GM18505 (cell line): ENCODE results near the gene RABEP2.
"Not testable (repeated sequence)": the region's sequence is repeated elsewhere in the genome, so short reads cannot be mapped to it uniquely, and the experiment has no call there.

Experiments used
- ATAC-seq: cut with Tn5 transposase; IDR thresholded peaks from one replicate; pipeline ENCODE4 v1.9.1; 2021; ENCODE audit not compliant: unreplicated experiment
- POLR2A ChIP-seq: IDR thresholded peaks from 4 replicates; pipeline ENCODE4 v1.6.1; 2011; ENCODE audit warnings: borderline replicate concordance; ENCODE audit not compliant: insufficient read depth, insufficient read length; ENCODE audit errors: extremely low read depth

Gene RABEP2

DNA sequence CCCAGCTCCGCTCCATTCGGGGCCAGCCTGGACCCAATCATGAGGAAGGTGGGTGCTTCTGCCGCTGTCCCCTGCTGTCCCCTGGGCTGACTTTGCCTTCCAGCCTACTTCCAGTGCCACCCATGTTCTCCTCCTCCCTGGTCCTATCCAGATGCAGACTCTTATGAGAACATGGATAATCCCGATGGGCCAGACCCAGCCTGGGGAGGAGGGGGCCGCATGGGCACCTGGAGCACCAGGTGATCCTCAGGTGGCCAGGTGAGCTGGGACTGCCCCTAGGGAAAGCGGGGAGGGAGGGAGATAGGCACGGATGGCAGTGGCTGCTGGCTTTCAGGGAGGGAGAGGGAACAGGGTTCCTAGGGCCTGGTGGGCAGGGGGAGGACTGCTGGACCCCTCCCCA, 13.7 kb upstream of the RABEP2 start:
- no peak for ATAC-seq
- TF ChIP-seq POLR2A = no peak

DNA sequence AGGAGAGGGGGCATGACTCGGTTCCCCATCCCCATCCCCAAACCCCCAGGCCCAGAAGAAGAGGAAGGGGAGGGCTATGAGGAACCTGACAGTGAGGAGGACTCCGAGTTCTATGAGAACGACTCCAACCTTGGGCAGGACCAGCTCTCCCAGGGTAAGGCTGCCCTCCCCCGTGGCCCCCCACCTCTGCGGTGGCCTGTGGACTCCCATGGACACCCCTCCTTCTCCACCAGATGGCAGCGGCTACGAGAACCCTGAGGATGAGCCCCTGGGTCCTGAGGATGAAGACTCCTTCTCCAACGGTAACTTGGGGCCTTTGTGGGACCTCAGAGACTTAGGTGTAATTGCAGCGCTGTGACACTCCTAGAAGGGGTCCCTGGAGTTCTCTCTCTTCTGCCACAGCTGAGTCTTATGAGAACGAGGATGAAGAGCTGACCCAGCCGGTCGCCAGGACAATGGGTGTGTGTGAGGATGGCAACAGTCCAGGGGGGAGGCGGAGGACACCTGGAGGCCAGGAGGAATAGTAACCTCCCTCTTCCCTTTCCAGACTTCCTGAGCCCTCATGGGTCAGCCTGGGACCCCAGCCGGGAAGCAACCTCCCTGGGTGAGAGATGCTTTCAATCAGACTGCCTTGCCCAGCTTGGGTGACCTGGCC, 12.3 kb upstream of the RABEP2 start:
- TF ChIP-seq POLR2A = no peak
- no peak for ATAC-seq

- no peak for TF ChIP-seq POLR2A
Measured at GRCh38 chr16:28936784-28937155, 11.7 kb upstream of the RABEP2 start.

GRCh38 chr16:28935924-28936783, 11.1 kb upstream of the RABEP2 start:
- TF ChIP-seq POLR2A = no peak
- peak; percentile 74 for ATAC-seq

More at GRCh38 chr16:28936784-28937155, 11.7 kb upstream of the RABEP2 start:
- no peak for ATAC-seq

GRCh38 chr16:28935346-28935745, 10.3 kb upstream of the RABEP2 start:
- TF ChIP-seq POLR2A = no peak
- no peak for ATAC-seq

- no peak for TF ChIP-seq POLR2A
- no peak for ATAC-seq
Measured at GRCh38 chr16:28933171-28933570, 8.1 kb upstream of the RABEP2 start.

DNA sequence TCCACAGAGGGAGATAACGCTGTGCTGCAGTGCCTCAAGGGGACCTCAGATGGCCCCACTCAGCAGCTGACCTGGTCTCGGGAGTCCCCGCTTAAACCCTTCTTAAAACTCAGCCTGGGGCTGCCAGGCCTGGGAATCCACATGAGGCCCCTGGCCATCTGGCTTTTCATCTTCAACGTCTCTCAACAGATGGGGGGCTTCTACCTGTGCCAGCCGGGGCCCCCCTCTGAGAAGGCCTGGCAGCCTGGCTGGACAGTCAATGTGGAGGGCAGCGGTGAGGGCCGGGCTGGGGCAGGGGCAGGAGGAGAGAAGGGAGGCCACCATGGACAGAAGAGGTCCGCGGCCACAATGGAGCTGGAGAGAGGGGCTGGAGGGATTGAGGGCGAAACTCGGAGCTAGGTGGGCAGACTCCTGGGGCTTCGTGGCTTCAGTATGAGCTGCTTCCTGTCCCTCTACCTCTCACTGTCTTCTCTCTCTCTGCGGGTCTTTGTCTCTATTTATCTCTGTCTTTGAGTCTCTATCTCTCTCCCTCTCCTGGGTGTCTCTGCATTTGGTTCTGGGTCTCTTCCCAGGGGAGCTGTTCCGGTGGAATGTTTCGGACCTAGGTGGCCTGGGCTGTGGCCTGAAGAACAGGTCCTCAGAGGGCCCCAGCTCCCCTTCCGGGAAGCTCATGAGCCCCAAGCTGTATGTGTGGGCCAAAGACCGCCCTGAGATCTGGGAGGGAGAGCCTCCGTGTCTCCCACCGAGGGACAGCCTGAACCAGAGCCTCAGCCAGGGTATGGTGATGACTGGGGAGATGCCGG, 7.5 kb upstream of the RABEP2 start:
- ATAC-seq = no peak
- peak; percentile 36 for TF ChIP-seq POLR2A

DNA sequence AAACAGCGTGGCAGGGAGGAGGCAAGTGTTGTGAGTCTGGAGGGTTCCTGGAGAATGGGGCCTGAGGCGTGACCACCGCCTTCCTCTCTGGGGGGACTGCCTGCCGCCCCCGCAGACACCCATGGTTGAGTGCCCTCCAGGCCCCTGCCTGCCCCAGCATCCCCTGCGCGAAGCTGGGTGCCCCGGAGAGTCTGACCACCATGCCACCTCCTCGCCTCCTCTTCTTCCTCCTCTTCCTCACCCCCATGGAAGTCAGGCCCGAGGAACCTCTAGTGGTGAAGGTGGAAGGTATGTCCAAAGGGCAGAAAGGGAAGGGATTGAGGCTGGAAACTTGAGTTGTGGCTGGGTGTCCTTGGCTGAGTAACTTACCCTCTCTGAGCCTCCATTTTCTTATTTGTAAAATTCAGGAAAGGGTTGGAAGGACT, 6.8 kb upstream of the RABEP2 start, which contains the start of gene CD19:
CD19 (plus strand) TSS at position 171 of the 425 bp plus-strand sequence; CDS start at position 201, 30 bp downstream.
- no peak for ATAC-seq
- peak; percentile 71 for TF ChIP-seq POLR2A

GRCh38 chr16:28930652-28931051, 5.6 kb upstream of the RABEP2 start:
- no peak for ATAC-seq
- TF ChIP-seq POLR2A = no peak

- no peak for ATAC-seq
- TF ChIP-seq POLR2A = no peak
Measured at GRCh38 chr16:28930203-28930602, 5.2 kb upstream of the RABEP2 start.

DNA sequence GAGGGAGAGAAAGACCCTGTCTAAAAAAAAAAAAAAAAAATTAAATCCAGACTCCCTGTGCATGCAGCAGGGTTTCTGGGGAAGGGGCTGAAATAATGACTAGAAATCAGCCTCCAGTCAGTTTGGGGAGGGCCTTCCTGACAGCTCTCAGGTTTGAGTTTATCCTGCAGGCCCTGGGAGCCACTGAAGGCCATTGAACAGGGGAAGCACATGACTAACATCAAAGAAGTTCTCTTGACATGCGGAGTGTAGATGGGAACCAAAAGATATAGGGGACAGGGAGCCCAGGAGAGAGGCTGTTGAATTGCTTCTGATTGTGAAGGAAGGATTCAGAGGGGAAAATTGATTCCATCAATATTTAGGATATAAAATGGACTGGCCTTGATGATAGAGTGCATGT, 2.8 kb upstream of the RABEP2 start:
- ATAC-seq = no peak
- no peak for TF ChIP-seq POLR2A

GRCh38 chr16:28926284-28926683, 1.2 kb upstream of the RABEP2 start:
- ATAC-seq = not testable (repeated sequence)
